ENCODE data around the gene AGK.

AGK gene

GRCh38 chr7:141702047-141702567, 150.9 kb downstream of the AGK start, which contains the start of gene DENND11:
TSS of gene DENND11 (minus strand) at chr7:141702166. CDS start at chr7:141702153, 13 bp downstream.
- no peak for DNase-seq (ENCODE audit: low read depth, low spot score)

- DNase-seq (ENCODE audit: low read depth, low spot score), result no peak
Observed at GRCh38 chr7:141702892-141703291, 151.7 kb downstream of the AGK start.

GRCh38 chr7:141704112-141704511, 152.9 kb downstream of the AGK start:
- no peak for DNase-seq (ENCODE audit: low read depth, low spot score)

- DNase-seq (ENCODE audit: low read depth, low spot score), result no peak
Observed at GRCh38 chr7:141704741-141705140, 153.5 kb downstream of the AGK start.
